ENCODE measurements around the gene DYNC1I1.

Gene DYNC1I1

DNA sequence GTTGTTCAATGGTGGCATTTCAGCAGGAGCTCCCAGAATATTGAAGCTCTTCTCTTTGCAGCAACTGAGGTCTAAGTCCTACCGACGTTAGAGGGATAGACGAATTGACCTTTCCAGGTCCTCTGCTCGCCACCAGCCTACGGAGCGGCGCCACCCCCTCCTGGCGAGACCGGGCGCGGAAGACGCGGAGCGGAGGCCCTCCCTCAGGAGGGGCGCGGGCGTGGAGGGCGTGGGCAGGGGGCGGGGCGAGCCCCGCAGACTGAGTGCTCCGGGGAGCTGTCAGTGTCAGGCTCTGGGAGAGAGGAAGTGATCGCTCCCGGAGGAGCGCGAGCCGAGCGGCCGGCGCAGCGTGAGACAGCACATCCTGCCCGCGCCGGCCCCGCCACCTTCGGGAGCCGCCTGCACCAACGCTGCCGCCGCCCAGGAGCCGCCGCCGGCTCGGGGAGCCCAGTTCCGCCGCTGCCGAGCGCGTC is at the start of gene DYNC1I1:
Gene DYNC1I1, plus strand, starts transcription at position 257 of the 473 bp plus-strand sequence. CDS start 32,176 bp downstream, outside the sequence.
- no peak for DNase-seq (ENCODE audit: low read depth in 2 of 2)

DNA sequence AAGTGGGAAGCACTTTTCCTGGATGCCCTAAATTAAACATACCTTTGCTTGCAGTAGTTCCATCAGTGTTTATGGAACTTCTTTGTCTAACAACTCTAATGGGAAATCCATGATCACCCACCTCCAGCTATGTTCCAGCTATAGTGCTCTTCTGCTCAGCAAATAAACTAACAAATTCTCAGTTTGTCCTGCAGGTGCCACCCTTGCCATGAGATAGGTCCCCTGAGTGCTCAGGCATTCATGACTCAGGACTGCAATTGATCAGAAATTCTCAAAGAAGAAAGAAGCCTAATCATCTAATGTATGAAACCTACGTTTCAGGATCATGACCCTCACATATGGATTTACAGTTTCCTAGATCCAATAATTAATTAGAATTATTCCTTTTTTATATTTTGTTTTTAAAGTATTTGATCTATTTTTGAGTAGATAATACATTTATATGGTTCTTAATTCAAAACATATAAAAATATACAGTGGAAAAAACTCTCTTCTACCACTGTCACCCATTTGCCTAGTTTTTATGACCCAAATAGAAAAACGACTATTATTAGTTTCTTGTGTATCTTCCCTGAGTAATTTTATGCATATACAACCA is 48.7 kb upstream of the DYNC1I1 start:
- no peak for DNase-seq (ENCODE audit: low read depth in 2 of 2)

- no peak for DNase-seq (ENCODE audit: low read depth in 2 of 2)
These were observed 47.1 kb upstream of the DYNC1I1 start for GRCh38 chr7:95725205-95725604.

DNA sequence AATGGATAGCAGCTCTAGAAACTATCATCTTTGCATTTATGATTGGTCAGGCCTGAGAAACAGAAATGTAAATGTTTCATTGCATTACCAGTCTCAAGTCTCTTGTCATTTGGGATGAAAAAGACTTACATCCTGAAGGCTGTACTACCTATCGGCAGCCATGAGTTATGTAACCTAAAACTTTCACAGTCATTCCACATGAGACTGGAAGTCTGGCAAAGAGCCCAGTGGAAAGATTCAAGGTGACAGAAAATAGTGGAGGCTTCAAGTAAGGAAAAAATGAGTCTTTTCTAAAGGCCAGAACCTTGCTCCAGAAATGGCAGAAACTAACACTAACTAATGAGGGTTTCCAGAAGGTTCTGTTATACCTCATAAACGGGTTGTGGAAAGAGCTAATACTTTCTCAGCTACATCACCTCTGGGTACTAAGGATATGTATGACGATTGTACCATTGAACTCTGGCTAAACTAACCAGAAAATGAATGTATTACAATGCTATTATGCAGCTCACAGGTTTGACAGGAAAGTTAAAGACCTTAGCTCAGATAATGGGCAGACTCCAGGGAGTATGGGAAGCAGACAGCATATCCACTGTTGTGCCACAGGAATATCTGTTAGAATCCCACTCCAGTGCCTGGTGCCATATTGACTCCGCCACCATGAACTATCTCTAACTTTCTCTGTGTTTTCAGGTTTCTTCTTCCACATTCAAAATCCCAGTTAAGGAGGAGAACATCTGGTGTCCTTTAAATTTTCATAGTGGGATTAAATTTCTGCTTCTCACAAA is 41.7 kb upstream of the DYNC1I1 start:
- no peak for DNase-seq (ENCODE audit: low read depth in 2 of 2)

DNA sequence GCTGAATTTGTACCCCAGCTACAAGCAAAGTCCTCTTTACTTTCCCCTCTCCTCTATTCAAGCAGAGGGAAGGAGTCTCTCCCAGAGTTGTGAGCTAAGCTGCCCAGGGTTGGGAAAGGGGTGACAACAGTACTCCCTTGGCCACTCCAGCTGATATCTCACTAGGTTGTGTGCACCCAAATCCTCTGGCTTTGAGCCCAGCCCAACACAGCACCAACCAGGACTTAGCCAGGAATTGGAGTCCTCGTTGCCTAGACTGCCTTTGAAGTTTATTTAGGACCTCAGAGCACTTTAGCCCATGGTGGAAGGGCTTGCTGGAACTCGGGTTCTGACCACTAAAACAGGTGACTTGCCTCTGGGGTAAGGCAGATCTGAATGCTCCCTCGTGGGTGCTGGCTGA is 35.7 kb upstream of the DYNC1I1 start:
- no peak for DNase-seq (ENCODE audit: low read depth in 2 of 2)

- no peak for DNase-seq (ENCODE audit: low read depth in 2 of 2)
These were observed 34.4 kb upstream of the DYNC1I1 start for GRCh38 chr7:95737828-95738505.

- DNase-seq (ENCODE audit: low read depth in 2 of 2), result no peak
These were observed 23.3 kb upstream of the DYNC1I1 start for GRCh38 chr7:95749044-95749443.

DNA sequence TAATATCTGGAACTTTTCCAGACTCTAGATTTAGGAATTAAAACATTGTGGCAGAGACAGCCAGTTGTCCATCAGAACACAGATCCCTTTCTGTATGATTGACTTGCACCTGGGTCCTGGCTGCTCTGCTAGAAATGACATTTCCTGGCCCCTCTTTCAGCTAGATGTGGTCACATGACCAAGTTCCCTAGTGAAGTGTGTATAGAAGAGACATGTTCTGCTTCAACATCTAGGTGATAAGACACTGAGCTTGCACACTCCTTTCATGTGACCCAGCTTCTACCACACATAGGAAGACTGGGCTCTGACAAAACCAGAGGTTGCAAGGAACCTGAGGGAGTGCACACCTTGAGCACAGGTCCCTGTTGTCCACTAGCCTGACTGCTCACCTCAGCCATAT is 22.8 kb upstream of the DYNC1I1 start:
- no peak for DNase-seq (ENCODE audit: low read depth in 2 of 2)

DNA sequence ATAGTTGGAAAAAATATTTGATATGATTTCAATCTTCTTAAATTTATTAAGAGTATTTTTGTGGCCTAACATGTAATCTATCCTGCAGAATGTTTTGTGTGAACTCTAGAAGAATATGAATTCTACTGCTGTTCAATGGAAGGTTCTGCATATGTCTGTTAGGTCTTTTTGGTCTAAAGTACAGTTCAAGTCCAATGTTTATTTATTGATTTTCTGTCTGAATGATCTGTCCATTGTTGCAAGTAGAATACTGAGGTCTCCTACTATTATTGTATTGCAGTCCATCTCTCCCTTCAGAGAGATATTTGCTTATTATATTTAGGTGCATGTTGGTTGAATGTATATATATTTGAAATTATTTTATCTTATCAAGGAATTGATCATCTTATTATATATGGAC is 18.9 kb upstream of the DYNC1I1 start:
- no peak for DNase-seq (ENCODE audit: low read depth in 2 of 2)

DNA sequence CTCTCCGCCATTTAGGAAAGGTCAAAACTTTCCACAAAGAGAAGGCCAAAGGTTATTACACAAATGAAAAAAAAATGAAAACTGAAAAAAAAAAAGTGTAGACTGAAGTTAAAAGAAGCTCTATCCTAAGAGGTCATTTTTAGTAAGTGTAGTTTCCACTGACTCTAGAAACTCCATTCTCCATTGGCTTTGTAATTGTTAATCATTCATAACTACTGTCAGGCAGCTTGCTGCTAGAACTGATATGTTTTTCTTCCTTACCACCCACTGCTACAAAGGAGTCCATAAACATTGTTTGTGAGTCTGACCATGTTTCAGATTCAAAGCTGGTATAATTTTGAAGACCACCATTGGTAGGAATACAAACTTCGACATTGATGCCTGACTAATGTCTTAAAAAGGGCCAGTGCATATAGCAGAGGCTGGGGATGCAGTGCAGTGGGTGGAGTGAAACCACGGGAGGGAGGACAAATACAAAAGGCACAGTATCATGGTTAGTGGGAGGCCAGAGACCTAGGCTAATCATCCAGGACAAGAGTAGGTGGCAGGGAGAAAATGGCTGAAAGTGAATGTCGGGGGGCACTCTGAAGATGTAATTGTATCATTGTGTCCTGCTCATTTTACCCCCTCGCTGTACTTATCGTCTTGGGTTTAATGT is 16.9 kb upstream of the DYNC1I1 start:
- no peak for DNase-seq (ENCODE audit: low read depth in 2 of 2)

- DNase-seq (ENCODE audit: low read depth in 2 of 2), result no peak
These were observed 14.2 kb upstream of the DYNC1I1 start for GRCh38 chr7:95758187-95758586.

DNA sequence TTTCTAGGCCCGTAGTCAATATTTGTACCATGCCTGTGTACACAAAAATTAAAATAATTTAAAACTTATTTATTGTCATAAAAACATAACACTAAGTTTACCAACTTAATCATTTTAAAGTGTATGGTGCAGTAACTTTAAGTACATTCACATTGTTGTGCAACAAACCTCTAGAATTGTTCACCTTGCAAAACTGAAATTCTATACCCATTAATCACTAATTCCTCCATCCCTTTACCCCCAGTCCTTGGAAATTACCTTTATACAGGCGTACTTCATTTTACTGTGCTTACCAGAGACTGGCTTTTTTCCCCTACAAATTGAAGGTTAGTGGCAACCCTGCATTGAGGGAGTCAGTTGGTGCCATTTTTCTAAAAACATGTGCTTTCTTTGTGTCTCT is 6.3 kb upstream of the DYNC1I1 start:
- no peak for DNase-seq (ENCODE audit: low read depth in 2 of 2)

DNA sequence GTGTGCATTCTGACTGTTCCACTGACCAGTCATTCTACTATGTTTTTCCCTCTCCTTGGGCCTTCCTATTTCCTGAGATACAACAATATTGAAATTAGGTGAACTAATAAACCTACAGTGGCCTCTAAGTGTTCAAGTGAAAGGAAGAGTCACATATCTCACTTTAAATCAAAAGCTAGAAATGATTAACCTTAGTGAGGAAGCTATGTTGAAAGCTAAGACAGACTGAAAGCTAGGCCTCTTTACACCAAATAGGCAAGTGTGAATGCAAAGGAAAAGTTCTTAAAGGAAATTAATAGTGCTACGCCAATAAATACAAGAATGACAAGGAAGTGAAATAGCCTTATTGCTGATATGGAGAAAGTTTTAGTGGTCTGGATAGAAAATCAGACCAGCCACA is 5.7 kb upstream of the DYNC1I1 start:
- DNase-seq (ENCODE audit: low read depth in 2 of 2), result no peak

DNA sequence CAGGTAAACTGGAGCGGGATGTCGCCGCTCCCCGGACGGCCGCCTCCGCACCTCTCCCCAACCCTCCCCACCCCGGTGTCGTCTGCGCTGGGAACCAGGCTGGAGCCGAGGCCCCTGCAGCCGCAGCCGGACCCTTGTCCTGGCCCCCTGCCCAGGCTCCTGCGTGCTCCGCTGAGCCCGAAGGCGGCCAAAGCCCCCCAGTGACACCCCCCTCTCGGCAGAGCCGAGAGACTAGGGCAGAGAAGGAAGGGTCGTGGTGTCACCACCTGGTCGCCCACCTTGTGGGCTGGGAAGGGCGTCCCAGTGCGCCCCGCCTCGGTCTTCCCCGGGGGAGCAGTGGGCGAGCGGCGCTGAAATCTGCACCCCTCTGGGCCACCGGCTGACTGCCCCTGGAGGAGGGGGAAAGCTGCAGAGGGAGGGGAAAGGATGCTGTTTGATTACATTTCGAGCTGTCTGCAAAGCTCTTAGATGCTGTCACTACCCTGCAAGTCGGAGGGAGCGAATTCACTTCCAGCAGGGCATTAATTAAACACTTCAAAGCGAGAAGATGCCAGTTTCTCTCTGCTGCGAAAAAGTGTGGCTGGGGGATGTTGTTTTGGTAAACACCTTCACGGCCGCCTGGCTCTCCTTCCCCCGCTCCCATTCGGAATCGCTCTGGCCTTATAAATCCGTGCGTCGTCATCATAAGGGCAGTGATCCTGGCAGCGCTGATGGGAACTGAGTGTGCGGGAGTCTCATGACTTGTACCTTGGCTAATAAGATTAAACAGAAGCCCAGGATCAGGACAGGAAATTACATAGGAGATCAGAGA is 622 bp downstream of the DYNC1I1 start:
- no peak for DNase-seq (ENCODE audit: low read depth in 2 of 2)

- no peak for DNase-seq (ENCODE audit: low read depth in 2 of 2)
These were observed 4.3 kb downstream of the DYNC1I1 start for GRCh38 chr7:95776561-95777185.

- DNase-seq (ENCODE audit: low read depth in 2 of 2), result no peak
These were observed 4.9 kb downstream of the DYNC1I1 start for GRCh38 chr7:95777269-95777668.

DNA sequence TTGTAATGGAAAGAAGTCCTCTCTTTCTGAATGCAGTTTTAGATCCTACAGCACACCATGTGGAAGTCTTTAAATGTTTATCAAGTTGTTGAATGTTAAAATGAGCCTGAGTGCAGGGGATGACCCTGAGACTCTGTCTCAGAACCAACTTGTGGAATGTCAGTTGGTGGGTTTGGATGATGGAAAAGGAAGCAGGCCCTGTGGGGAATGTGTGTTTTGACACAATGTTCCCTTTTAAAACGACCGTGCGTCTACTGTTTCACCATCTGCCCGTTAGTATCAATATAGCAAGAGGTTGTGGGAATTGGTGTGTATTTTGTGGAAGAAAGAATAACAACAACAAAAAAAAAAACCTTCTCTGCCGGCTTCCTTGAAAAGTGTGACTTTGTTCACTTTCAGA is 8.3 kb downstream of the DYNC1I1 start:
- no peak for DNase-seq (ENCODE audit: low read depth in 2 of 2)

DNA sequence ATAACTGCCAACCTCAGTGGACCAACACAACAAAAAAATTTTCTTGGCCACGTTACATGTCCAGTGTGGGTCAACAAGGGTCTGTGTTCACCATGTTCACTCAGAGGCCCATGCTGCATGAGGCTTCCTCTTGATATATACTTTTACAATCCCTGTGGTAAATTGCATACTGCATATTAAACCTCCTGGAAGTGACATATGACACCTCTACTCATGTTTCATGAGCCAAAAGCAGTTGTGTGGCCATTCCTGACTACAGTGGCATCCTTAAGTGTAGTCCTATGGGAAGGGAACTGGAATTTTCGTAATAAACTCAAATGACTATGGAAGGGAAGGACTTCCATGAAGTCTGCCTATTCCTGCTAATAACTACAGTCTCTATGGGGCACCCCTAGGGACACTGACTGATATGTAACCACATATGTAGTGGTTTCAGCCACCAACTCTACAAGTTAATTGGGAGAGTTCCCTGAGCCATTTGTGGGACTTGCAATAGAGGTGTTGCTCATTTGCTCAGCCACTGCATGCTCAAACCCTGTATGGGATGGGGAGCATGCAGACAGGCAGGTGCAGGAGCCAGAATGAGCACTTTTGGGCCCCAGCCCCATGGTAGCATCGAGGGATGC is 9.7 kb downstream of the DYNC1I1 start:
- DNase-seq (ENCODE audit: low read depth in 2 of 2), result no peak

- DNase-seq (ENCODE audit: low read depth in 2 of 2), result no peak
These were observed 12.4 kb downstream of the DYNC1I1 start for GRCh38 chr7:95784796-95785195.

DNA sequence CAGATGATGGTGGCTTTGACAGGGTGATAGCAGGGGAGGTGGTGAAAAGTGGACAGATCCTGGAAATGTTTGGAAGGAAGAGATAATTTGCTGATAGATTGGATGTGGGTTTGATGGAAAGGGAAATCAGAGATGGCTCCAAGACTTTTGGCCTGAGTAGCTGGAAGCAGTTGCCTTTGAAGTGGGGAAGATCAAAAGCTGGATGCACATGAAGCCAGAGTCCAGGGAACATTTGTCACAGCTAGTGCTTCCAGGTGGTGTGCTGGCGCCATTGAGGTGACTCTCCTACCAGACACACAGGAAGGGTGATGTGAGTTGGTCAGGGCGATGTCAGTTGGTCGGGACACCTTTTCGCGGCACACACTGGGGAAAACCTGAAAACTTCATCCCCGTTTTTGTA is 15.9 kb downstream of the DYNC1I1 start:
- DNase-seq (ENCODE audit: low read depth in 2 of 2), result no peak

DNA sequence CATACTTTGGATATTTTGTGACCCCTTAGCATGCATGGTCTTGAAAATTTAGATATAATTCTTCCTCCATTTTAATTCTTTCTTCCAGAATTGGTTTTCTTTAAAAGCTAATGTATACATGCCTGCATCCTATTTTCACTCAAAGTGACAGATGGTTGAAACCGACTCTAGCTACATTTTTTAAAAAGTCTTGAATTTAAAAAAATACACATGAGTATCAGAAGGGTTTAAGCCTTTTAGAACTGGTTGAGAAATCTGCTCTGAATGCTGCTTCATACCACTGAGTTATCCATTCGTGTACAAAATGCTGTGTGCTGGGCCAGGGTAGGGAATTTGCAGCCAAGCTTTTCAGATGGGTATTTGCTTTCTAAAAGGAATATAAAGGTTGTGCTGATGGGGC is 16.5 kb downstream of the DYNC1I1 start:
- no peak for DNase-seq (ENCODE audit: low read depth in 2 of 2)

All from stimulated activated CD8-positive, alpha-beta memory T cell treated with anti-CD3 and anti-CD28 coated beads, Interleukin-15, amount 100 ng/mL, for 4 hours (primary cell).